Putamen (tissue), 1 donor: ENCODE data around the gene RAPGEF4.

Experiments
- DNase-seq: peaks from one replicate; pipeline ENCODE4 v3.0.0-alpha.2; 2016; ENCODE audit warnings: low spot score

Gene RAPGEF4

DNA sequence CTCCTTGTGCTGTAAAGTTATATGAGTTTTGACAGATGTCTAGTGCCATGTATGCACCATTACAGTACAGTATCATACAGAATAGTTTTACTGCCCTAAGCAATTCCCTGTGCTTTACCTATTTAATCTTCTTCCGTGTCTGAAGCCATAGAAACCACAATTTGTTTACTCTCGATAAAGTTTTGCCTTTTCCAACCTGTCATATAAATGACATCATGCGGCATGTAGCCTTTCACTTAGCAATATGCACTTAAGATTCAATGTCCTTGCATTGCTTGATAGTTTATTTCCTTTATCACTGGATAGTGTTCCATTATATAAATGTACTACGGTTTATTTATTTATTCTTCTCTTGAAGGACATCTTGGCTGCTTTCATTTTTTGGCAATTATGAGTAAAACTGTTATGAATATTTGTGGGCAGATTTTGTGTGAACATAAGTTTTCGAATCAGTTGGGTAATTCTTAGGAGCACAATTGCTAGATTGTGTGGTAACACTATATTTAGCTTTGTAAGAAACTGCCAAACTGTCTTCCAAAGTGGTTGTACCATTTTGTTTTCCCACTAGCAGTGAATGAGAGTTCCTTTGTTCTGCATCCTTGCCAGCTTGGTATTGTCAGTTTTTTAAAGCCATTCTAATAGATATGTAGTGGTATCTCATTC is 203.2 kb downstream of the RAPGEF4 start:
- no peak for DNase-seq

DNA sequence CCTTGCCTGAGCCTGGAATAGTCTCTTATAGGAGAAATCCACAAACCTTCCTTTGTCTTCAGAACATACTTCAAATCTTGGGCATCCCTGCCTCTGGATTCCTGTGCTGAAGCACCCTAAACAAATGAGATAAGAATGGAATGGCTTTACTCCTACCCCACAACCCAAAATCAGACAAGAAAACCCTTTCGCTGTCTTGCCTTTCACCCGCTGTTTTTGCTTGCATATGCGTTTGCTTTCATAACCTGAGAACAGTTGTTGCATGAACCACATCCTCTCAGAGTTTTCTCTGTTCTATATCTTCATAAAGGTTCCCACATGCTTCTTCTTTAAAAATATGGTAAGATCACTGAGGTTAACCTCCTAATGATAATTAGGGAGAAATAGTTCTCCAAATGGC is 207.9 kb downstream of the RAPGEF4 start:
- no peak for DNase-seq

GRCh38 chr2:172944022-172944793 is 208.6 kb downstream of the RAPGEF4 start:
- DNase-seq: no peak

- DNase-seq: no peak
Observed at GRCh38 chr2:172944794-172945509, 209.3 kb downstream of the RAPGEF4 start.

DNA sequence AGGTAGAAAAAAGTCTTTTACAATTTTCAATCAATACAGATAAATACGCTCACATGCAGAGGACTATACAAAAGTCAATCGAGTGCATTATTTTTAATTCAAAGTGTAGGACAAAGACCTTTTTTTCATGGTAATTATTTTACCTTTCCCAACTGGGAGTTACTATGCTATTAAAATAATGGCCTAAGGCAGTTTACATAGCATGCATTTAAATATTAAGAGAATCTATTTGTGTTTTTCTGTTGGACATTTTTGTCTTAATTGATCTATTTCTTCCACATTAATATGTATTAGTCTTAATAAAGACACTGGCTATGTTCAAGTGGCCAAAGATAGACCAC is 209.8 kb downstream of the RAPGEF4 start:
- DNase-seq: no peak

- no peak for DNase-seq
Observed at GRCh38 chr2:172947461-172948153, 212.0 kb downstream of the RAPGEF4 start.

GRCh38 chr2:172949522-172949921 is 213.9 kb downstream of the RAPGEF4 start:
- no peak for DNase-seq

DNA sequence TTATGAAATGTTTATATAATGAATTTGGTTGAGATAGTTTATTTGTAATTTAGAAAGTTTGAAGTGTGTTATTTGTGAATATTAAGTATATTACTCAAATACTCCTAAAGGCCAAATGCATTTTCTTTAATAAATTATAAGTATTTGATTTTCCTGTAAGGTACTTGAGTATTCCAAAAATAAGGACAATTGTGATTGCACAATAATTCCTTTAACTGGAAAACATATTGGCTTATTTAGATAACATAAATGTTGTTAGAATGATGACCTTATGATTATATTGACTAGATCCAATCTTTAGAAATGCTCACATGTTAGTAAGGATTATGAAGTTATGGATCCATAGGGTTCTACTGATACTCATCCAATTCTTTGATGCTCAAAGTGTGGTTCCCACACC is 214.9 kb downstream of the RAPGEF4 start:
- DNase-seq: no peak

DNA sequence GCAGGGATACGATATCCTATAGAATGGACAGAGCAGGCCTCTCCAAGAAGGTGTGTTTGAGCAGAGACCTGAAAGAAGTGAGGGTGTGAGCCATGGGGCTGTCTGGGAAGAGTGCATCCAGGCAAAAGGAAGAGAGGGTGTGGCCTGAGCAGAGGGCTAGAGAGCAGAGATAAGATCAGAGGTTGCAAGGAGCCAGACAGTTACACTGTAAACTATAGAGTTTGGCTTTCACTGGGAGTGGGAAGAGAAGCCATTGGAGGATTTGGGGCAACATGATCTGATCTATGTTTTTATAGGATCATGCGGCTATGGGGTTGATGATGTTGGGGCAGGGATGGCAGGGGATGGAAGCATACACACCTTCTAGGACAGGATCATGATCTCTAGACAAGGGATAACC is 215.9 kb downstream of the RAPGEF4 start:
- DNase-seq: no peak

DNA sequence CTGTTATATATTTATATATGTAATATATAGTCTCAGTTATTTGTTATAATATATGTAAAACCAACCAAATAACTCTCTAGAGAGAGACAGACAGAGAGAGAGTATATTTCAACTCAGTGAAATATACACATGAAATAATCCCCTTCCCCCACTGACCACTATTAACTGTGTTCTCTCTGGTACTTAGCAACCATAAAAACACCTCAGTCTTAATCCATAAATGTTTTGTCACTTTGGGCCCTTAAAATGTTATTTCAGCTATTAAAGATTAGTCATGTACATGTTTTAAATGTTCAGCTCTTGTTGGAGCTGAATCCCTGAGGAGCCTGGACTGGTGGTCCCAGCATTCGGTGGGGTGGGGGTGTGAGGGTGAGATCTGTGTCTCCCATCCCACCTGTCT is 217.8 kb downstream of the RAPGEF4 start:
- no peak for DNase-seq

GRCh38 chr2:172953970-172954852 is 218.6 kb downstream of the RAPGEF4 start:
- no peak for DNase-seq

DNA sequence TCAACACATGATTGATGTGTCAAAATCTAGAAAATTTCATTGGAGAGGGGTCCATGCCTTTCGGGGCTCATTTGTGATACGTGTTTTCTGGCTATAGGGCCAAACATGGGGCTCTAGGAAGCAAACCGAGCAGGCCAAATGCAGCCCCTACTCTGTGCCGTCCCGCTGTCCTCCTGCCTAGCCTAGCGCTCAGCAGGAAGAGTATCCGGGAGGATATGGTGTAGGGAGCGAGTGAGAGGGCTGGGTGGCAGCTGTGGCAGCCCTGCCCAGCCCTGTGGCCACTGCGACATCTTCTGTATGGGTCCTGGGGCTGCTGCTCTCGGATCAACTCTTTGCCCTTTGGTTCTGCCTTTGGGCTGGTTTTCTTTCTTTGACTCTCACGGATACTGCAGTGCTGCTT is 219.9 kb downstream of the RAPGEF4 start:
- no peak for DNase-seq

DNA sequence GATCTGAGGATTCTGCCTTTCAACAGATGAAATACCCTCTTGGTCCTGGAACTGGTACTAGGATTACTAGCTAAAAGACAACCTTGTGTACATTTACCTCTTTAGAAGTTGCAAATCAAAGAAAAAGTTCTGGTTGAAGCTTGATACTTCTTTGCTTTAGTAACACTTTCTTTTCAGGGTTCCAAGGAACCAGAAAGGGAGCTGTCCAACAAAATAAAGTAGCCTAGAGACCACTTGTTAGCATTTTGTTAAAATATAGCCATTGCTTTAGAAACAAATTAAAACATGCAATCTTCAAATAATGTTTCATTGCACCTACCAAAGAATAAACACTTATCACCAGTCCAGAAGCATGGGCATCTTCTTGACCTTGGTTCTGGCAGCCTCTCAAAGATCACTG is 222.1 kb downstream of the RAPGEF4 start:
- no peak for DNase-seq

DNA sequence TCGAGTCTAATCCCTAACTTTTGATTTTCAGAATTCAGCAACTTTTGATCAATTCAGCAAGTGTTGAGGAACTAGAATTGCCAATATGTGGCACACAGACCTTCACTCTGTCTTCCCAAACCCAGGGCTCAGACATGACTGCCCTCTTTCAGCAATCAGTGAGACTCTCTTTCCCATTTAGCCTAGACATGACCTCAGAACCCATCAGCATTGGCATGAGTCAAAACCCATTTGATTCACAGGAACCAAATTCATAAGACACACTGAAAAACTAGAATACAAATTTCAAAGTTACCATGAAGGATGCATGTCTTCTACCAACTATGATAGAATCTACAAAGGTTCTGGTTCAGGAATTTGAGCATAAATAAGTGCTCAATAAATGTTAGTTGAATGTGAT is 226.4 kb downstream of the RAPGEF4 start:
- no peak for DNase-seq

DNA sequence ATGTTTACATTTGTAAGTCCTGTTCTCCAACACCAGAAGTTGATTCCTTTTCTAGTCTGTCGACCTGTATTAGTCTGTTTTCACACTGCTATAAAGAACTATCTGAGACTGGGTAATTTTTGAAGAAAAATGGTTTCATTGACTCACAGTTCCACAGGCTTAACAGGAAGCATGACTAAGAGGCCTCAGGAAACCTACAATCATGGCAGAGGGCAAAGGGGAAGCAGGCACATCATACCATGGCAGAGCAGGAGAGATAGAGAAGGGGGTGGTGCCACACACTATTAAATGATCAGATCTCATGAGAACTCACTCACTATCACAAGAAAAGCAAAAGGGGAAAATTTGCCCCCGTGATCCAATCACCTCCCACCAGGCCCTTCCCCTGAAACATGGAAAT is 227.2 kb downstream of the RAPGEF4 start:
- DNase-seq: no peak

GRCh38 chr2:172964511-172965139 is 229.0 kb downstream of the RAPGEF4 start:
- DNase-seq: no peak

DNA sequence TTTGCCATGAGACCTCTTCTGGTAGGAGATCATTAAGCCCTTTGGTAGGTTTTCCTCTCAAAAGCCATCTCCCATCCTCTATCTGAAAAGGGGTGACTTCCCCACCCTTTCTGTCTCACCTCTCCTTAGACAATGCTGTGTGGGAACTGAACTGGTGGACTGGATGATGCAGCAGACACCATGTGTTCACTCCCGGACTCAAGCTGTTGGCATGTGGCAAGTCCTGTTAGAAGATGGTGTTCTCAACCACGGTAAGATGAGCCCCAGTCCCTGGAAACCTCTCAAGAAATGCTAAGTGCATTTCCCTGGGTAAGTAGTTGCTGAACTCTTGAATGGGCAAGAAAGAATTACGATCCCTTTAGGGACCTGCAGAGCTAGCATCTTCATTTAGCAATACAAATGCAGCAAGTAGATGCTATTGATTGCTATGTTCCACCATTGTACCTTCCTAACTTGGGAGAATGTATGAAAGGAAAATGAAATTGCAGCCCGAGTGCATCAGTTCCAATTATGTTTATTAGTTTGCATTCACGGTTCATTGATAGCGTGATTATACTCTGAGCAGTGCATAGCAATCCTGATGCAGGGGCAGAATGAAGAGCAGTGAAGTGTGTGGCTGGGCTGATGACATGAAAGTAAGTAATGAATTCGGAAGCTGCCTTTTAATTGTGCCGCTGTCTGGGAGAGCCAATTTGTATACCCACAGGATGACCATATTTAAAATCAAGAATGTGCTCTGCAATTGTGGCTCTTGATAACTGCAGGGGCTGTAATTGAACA is 230.0 kb downstream of the RAPGEF4 start:
- DNase-seq: no peak

DNA sequence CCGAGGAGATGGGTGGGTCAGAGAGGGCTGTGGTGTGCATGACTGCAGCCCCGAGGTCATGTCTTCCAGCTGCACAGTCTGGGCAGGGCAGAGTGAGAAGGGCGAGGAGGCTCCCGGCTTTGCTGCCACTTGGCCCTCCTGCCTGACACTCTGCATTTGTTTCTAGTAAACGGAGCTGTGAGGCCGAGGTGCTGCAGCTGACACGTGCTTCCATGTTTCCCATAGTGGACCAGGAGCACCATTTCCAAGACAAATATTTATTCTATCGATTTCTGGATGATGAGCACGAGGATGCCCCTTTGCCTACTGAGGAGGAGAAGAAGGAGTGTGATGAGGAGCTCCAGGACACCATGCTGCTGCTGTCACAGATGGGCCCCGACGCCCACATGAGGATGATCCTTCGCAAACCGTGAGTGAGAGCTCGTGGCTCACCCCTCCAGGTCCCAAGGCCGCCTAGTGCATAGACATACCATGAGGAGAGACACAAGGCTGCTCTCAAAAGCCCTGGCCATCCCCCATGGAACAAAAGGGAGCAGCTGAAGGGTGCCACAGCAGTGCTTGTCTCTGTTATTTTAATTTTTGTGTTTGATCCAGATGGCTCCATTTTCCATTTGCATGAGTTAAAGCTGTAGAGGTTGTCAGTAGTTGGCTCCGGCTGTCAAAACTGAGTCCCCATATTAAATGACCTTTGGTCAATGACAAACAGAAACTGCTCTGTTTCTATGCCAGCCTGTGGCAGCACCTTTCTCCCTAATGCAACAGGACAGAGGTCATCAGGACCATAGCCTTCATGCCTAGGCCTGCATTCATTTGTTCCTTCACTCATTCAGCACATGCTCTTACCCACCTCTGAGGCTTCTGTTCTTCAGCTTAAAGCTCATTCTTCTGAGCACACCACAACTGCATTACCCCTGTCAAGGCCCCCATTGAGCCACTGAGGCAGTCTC is 231.7 kb downstream of the RAPGEF4 start:
- no peak for DNase-seq

DNA sequence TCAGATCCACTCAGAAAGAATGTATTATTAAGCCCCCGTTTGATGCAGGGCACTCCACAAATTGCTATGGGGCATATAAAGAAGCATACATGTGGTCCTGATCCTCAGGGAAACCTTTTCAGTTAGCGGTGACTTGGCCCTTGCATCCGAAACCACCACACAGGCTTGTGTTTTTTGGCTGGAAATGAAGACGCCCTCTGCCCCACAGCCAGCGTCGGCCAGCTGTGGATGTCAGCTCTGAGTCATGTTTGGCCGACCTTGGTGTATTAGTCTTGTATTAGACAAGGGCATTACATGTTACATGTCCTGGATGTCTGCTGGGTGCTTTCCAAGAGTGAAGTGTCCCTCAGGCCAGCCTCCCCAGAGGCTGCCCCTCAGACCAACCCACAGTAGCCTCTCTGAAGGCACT is 232.4 kb downstream of the RAPGEF4 start:
- DNase-seq: no peak
